HG02852 (cell line): Measurements from ENCODE around the gene THAP12.
A peak's percentile ranks its signal among the peaks of the same experiment; 100 is the strongest.

Source experiments
- ATAC-seq: cut with Tn5 transposase; IDR thresholded peaks from one replicate; pipeline ENCODE4 v1.9.1; 2021; ENCODE audit warnings: mild to moderate bottlenecking, moderate library complexity; ENCODE audit not compliant: unreplicated experiment

Gene THAP12

GRCh38 chr11:76380159-76380976 is 564 bp downstream of the THAP12 start:
- peak; percentile 26 for ATAC-seq

- ATAC-seq, result no peak
Observed at GRCh38 chr11:76379807-76380158, 1.1 kb downstream of the THAP12 start.

GRCh38 chr11:76376746-76377558 is 4.0 kb downstream of the THAP12 start:
- peak; percentile 42 for ATAC-seq

- peak; percentile 85 for ATAC-seq
Observed at GRCh38 chr11:76371170-76371569, 9.8 kb downstream of the THAP12 start.

- no peak for ATAC-seq
Observed at GRCh38 chr11:76369406-76369805, 11.5 kb downstream of the THAP12 start.

- ATAC-seq, result no peak
Observed at GRCh38 chr11:76368490-76368889, 12.4 kb downstream of the THAP12 start.

GRCh38 chr11:76365038-76365679 is 15.8 kb downstream of the THAP12 start:
- no peak for ATAC-seq

- no peak for ATAC-seq
Observed at GRCh38 chr11:76362716-76363115, 18.2 kb downstream of the THAP12 start.

GRCh38 chr11:76361776-76362175 is 19.2 kb downstream of the THAP12 start:
- no peak for ATAC-seq

- ATAC-seq, result no peak
Observed at GRCh38 chr11:76361374-76361773, 19.6 kb downstream of the THAP12 start.

GRCh38 chr11:76355172-76355571 is 25.8 kb downstream of the THAP12 start:
- no peak for ATAC-seq

GRCh38 chr11:76348348-76348747 is 32.6 kb downstream of the THAP12 start:
- no peak for ATAC-seq

- no peak for ATAC-seq
Observed at GRCh38 chr11:76347466-76347865, 33.5 kb downstream of the THAP12 start.

GRCh38 chr11:76339221-76339620 is 41.7 kb downstream of the THAP12 start:
- ATAC-seq, result no peak

GRCh38 chr11:76337923-76338322 is 43.0 kb downstream of the THAP12 start:
- no peak for ATAC-seq

- no peak for ATAC-seq
Observed at GRCh38 chr11:76337469-76337868, 43.5 kb downstream of the THAP12 start.

- no peak for ATAC-seq
Observed at GRCh38 chr11:76336597-76336996, 44.3 kb downstream of the THAP12 start.

GRCh38 chr11:76335842-76336241 is 45.1 kb downstream of the THAP12 start:
- ATAC-seq, result no peak

GRCh38 chr11:76334826-76335389 is 46.0 kb downstream of the THAP12 start:
- ATAC-seq, result no peak

GRCh38 chr11:76330651-76331050 is 50.3 kb downstream of the THAP12 start:
- no peak for ATAC-seq

GRCh38 chr11:76329983-76330382 is 50.9 kb downstream of the THAP12 start:
- ATAC-seq, result no peak
